ENCODE results near the gene KRTAP7-1. TPM values are rescaled to one million over a fixed set of nuclear protein-coding genes. Genes with fewer than 3 reads are reported as not detected.
A peak's percentile ranks its signal among the peaks of the same experiment; 100 is the strongest.

Gene KRTAP7-1
- total RNA-seq (not detected), polyA plus RNA-seq (not detected), total RNA-seq (0 to 0.09 (median 0) reads per million in 6 experiments)

DNA sequence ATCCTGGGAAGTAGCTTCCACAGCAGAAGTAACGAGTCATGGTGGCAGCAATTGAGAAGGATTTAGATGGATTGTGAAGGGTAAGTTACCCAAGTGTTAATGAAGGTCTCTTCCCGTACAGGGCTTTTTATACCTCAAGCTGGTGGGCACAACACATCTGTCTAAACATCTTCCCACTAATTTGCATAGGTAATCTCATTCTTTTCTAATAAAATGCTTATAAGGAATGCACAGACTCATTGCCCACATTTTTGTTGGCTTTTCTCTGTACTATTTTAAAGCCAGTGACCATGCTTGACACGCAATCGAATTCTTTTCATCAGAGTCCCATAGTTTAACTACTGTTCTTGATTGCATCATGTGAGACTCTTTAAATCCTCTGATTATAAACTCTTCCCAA lies at the start of gene KRTAP7-1:
Gene KRTAP7-1 (minus strand): TSS at position 101 of the 400 bp plus-strand sequence. CDS start 61 bp downstream, at position 40.
- no peak for DNase-seq
- ATAC-seq = no peak
- no peak within 1 kb of the TSS for H3K4me3 Mint-ChIP-seq
- no peaks in the 10 kb centered on the region for H3K36me3 Mint-ChIP-seq
- no peak within 1 kb of the TSS for H3K27ac Mint-ChIP-seq
- peaks cover 6 to 20% (median 12%) of the 10 kb centered on the region in 5 donors for H3K27me3 Mint-ChIP-seq
- peaks cover 0 to 4% (median 1%) of the 10 kb centered on the region in 9 donors for H3K9me3 Mint-ChIP-seq
- H3K4me1 Mint-ChIP-seq = no peaks in the 10 kb centered on the region
- POLR2A ChIA-PET = no interaction called here

- no peak overlapping the region for H3K4me3 Mint-ChIP-seq
- POLR2A ChIA-PET = no interaction called here
- DNase-seq (no peak), ATAC-seq (no peak)
- no peak overlapping the region for H3K27ac Mint-ChIP-seq
- no peaks in the 10 kb centered on the region for H3K36me3 Mint-ChIP-seq
- H3K9me3 Mint-ChIP-seq = peaks cover 0 to 7% (median 0%) of the 10 kb centered on the region in 9 donors
- no peaks in the 10 kb centered on the region for H3K4me1 Mint-ChIP-seq
- peaks cover 7 to 49% (median 10%) of the 10 kb centered on the region in 5 donors for H3K27me3 Mint-ChIP-seq
Measured at GRCh38 chr21:30874526-30874925, 45.0 kb upstream of the KRTAP7-1 start.

DNA sequence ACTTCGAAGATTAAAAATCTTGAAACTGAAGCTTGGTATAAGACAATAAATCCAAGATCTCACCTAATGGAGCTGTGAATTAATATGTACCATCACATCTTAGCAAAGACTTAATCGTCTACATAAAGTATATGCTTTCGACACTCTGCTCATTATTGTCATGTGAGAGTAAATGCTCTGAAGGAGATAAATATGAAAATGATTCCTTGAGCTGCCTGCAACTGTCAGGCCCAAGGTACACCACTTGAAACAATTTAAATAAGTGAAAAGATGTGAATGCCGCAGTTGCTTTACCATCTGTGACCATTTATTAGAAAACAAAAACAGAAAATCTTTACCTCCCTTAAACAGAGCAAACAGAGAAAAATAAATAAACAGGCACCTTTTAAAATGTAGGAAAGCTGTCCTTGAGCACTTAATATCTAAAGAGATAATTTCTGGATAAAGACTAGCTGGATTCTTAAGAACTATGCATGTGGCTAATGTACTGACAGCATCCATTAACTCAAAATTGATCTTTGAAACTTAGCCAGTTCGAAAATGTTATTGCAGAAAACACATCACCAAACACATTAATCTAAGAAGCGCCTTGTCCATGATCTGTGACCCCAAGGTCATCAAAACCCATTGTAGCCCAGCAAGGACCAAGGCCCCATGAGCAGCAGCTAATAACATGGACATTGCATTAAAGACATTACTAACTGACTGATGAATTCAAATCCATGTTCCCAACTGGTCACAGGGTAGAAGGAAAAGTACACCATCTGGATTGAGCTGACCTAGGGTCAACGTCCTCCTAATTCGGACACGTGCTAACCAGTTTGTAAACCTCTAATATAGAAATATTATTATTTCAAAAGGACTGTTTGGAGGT lies 18.3 kb upstream of the KRTAP7-1 start:
- Mint-ChIP-seq H3K4me3 (no peak overlapping the region), H3K9me3 (peaks cover 0 to 2% (median 0%) of the 10 kb centered on the region in 9 donors), H3K27me3 (peaks cover 1 to 27% (median 5%) of the 10 kb centered on the region in 5 donors), H3K36me3 (no peaks in the 10 kb centered on the region), H3K4me1 (no peaks in the 10 kb centered on the region), H3K27ac (no peak overlapping the region)
- no peak for DNase-seq
- POLR2A ChIA-PET = no interaction called here
- ATAC-seq = no peak

- H3K4me1 Mint-ChIP-seq = no peaks in the 10 kb centered on the region
- POLR2A ChIA-PET = no interaction called here
- peaks cover 0 to 5% (median 0%) of the 10 kb centered on the region in 3 donors for H3K36me3 Mint-ChIP-seq
- H3K27ac Mint-ChIP-seq = no peak overlapping the region
- ATAC-seq = no peak
- peaks cover 1 to 31% (median 6%) of the 10 kb centered on the region in 5 donors for H3K27me3 Mint-ChIP-seq
- peaks cover 0 to 4% (median 0%) of the 10 kb centered on the region in 9 donors for H3K9me3 Mint-ChIP-seq
- H3K4me3 Mint-ChIP-seq = no peak overlapping the region
- DNase-seq = no peak
Measured at GRCh38 chr21:30842990-30843389, 13.4 kb upstream of the KRTAP7-1 start.

GRCh38 chr21:30839304-30839703 lies 9.7 kb upstream of the KRTAP7-1 start:
- peaks cover 0 to 5% (median 0%) of the 10 kb centered on the region in 3 donors for H3K36me3 Mint-ChIP-seq
- ATAC-seq (no peak), DNase-seq (no peak)
- H3K9me3 Mint-ChIP-seq = peaks cover 0 to 8% (median 0%) of the 10 kb centered on the region in 9 donors
- no peak overlapping the region for H3K27ac Mint-ChIP-seq
- H3K27me3 Mint-ChIP-seq = peaks cover 4 to 23% (median 7%) of the 10 kb centered on the region in 5 donors
- H3K4me1 Mint-ChIP-seq = no peaks in the 10 kb centered on the region
- no peak overlapping the region for H3K4me3 Mint-ChIP-seq
- POLR2A ChIA-PET = no interaction called here

- ATAC-seq (no peak), DNase-seq (no peak)
- POLR2A ChIA-PET = no interaction called here
- H3K36me3 Mint-ChIP-seq = peaks cover 0 to 5% (median 0%) of the 10 kb centered on the region in 3 donors
- H3K27ac Mint-ChIP-seq = no peak overlapping the region
- peaks cover 6 to 17% (median 10%) of the 10 kb centered on the region in 5 donors for H3K27me3 Mint-ChIP-seq
- H3K4me3 Mint-ChIP-seq = no peak overlapping the region
- peaks cover 0 to 8% (median 0%) of the 10 kb centered on the region in 9 donors for H3K9me3 Mint-ChIP-seq
- no peaks in the 10 kb centered on the region for H3K4me1 Mint-ChIP-seq
Measured at GRCh38 chr21:30838536-30838935, 9.0 kb upstream of the KRTAP7-1 start.

DNA sequence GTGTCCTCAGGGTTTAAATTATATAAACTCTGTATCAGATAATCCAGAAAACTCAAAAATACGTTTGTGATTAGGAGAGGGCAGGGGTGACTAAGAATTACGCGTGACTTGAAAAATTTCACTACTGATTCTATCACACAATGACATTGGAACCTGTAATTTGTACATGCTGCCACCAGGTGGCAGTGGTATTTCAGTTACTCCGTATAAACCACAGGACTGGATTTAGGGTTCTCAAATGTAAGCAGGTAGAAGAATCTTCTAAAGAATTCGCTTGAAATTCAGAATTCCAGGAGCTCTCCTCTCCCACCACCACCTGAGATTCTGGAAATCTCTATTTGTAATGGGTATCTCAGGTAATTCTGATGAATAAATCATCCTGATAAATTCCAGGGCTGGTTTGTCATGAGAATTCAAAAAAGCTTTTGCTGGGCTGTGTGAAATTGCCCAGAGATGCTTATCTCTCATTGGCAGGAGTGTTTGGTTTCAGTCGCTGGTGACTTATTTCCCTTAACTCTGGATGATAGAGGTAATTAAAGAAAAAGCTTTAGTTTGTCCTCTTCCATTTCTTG lies 1.7 kb upstream of the KRTAP7-1 start:
- ATAC-seq = no peak
- no peak overlapping the region for H3K27ac Mint-ChIP-seq

DNA sequence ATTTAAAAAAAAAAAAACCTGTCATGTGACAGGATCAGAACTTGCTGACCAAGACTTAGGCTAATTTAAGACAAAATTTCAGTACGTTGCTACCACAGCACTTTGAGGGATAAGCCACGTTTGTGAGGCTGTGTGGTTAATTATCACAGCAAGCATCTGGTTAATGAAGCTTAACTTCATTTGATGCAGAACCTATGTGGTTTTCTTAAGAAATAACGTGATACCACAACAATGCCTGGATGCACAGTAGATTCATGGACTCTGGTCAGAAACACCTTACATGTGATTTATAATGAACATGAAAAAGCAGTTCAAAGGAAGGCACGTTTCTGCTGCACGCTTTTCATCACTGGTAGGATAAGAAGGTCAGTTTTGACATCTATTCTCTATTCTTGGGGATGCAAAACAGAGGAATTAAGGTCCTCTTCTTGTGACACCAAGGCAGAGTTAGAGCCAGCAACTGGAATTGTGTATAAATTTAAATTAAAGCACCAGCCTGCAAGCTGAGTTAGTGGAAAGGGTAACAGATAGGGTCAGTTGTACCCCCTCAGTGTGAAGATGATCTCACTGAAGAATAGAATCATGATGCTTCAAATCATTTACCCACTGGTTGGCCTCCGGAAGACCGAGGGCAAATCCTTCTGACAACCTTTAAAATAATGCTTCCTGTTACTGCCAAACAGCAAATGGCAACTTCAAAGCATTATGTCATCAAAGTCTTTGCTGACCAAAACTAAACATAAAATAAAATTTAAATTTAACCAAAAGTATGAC lies 10.5 kb downstream of the KRTAP7-1 start:
- Mint-ChIP-seq H3K27ac (no peak overlapping the region), H3K4me1 (peaks cover 0 to 3% (median 1%) of the 10 kb centered on the region in 4 donors), H3K27me3 (peaks cover 2 to 22% (median 10%) of the 10 kb centered on the region in 5 donors), H3K36me3 (no peaks in the 10 kb centered on the region), H3K9me3 (no peaks in the 10 kb centered on the region), H3K4me3 (no peak overlapping the region)
- DNase-seq (no peak), ATAC-seq (no peak)
- POLR2A ChIA-PET = no interaction called here

More for the DNA sequence above, 1.7 kb upstream of the KRTAP7-1 start:
- DNase-seq = peak in 9 of 10 donors; percentile 3 to 65 (median 25)
- POLR2A ChIA-PET = no interaction called here
- Mint-ChIP-seq H3K36me3 (no peaks in the 10 kb centered on the region), H3K9me3 (peaks cover 0 to 4% (median 1%) of the 10 kb centered on the region in 9 donors), H3K4me1 (no peaks in the 10 kb centered on the region), H3K4me3 (no peak overlapping the region), H3K27me3 (peaks cover 4 to 20% (median 12%) of the 10 kb centered on the region in 5 donors)

DNA sequence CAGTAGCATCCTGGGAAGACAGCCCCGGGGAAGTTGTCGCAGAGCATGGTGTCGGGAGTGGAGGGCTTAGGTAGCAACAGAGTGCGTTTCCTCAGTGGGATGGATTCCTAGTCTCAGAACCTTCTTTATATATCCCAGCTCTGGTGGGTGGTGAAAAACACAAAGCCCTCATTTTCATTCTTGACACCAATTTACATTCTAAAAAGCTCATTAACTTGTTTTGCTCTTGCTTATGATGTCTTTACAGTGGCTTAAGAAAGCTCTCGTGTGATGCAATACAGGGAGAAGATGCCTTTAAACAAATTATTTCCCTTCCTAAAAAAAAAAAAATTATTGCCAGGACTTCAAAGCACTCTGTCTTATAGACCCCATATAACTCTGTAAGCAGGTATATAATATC lies 16.4 kb downstream of the KRTAP7-1 start, which contains the start of gene KRTAP8-1:
Gene KRTAP8-1 (minus strand): TSS at position 101 of the 400 bp plus-strand sequence. CDS start 54 bp downstream, at position 47.
- POLR2A ChIA-PET = no interaction called here
- DNase-seq (no peak), ATAC-seq (no peak)
- peaks cover 5 to 39% (median 13%) of the 10 kb centered on the region in 5 donors for H3K27me3 Mint-ChIP-seq
- no peaks in the 10 kb centered on the region for H3K4me1 Mint-ChIP-seq
- H3K36me3 Mint-ChIP-seq = no peaks in the 10 kb centered on the region
- no peaks in the 10 kb centered on the region for H3K9me3 Mint-ChIP-seq
- no peak within 1 kb of the TSS for H3K27ac Mint-ChIP-seq
- no peak within 1 kb of the TSS for H3K4me3 Mint-ChIP-seq

DNA sequence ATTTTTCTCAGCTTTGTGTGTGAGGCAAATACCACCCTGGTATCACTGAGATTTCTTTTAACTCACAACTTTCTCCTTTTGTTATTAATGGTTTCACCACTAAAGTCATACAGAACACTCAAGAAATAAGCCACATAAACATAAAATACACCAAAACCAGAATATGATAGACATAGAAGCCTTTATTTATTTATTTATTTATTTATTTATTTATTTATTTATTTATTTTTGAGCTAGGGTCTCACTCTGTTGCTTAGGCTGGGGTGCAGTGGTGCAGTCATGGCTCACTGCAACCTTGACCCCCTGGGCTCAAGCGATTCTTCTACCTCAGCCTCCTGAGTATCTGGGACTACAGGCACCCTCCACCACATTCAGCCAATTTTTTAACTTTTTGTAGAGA lies 29.0 kb downstream of the KRTAP7-1 start:
- Mint-ChIP-seq H3K36me3 (no peaks in the 10 kb centered on the region), H3K4me3 (no peak overlapping the region), H3K9me3 (peaks cover 0 to 3% (median 0%) of the 10 kb centered on the region in 9 donors), H3K4me1 (no peaks in the 10 kb centered on the region), H3K27me3 (peaks cover 0 to 9% (median 0%) of the 10 kb centered on the region in 5 donors), H3K27ac (no peak overlapping the region)
- no peak for ATAC-seq
- POLR2A ChIA-PET = no interaction called here
- DNase-seq = no peak

DNA sequence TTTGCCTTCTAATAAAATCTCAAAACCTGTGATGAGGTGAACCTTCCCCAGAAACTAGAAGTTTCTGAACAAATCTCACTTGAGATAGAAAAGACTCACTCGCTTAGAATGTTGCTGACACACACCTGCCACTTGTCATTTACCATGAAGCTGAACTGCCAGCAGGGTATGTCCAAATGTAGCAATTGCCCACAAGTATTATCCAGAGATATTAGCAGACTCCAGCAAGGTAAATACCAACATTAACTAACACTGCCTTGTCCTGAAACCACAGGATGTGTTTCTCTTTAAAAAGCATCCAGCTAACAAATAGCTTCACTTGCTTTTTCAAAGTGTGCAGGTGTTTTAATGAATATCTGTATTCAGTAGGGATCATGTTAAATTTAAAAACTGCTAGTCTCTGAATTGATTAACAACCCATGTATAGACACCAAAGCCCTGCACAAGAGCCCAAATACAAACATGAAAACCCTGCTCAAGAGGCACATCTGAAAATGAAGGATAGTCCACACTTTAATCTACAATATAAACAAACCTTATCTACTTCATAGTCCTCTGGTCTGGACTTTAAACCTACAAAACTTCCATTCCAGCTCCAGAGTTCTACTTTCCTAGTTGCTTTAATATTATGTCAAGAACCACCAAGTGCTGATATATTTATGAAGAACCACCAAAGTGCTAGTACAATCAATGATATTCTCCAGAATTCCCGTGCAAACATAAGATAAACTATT lies 35.8 kb downstream of the KRTAP7-1 start:
- H3K4me1 Mint-ChIP-seq = no peaks in the 10 kb centered on the region
- H3K9me3 Mint-ChIP-seq = peaks cover 0 to 2% (median 0%) of the 10 kb centered on the region in 9 donors
- no peak overlapping the region for H3K4me3 Mint-ChIP-seq
- ATAC-seq = no peak
- no peaks in the 10 kb centered on the region for H3K36me3 Mint-ChIP-seq
- POLR2A ChIA-PET = no interaction called here
- peaks cover 0 to 22% (median 5%) of the 10 kb centered on the region in 5 donors for H3K27me3 Mint-ChIP-seq
- no peak for DNase-seq
- no peak overlapping the region for H3K27ac Mint-ChIP-seq

DNA sequence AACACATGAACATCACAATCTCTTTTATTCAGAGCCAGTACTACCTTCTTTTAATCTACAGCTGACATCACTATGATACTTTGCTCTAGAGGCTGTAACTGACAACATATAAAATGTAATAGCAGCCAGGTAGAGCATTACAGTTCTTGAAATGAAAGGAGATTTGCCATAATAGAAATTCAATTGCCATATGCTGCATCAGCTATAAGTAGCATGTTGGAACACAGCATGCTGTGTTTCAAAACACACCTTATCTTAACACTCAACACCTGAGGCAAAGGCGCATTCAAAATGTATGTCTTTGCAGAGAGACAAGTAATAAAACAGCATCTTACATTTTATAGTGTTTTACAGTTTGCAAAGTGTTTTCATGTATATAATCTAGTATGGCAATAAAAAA lies 50.3 kb downstream of the KRTAP7-1 start:
- Mint-ChIP-seq H3K27me3 (peaks cover 0 to 14% (median 4%) of the 10 kb centered on the region in 5 donors), H3K27ac (no peak overlapping the region), H3K4me3 (no peak overlapping the region), H3K36me3 (no peaks in the 10 kb centered on the region), H3K9me3 (peaks cover 0 to 2% (median 0%) of the 10 kb centered on the region in 9 donors), H3K4me1 (no peaks in the 10 kb centered on the region)
- ATAC-seq (no peak), DNase-seq (no peak)
- POLR2A ChIA-PET = no interaction called here
